Cardiac fibroblast (primary cell): ENCODE measurements around the gene CARMIL1.

ENCODE experiments used
- DNase-seq, 2 donors: peaks; one replicate each; pipeline versions ENCODE4 v3.0.0 to v3.0.0-alpha.2; 2010; ENCODE audit warnings: low read depth in 2 of 2
- H3K4me3 ChIP-seq, 2 donors: replicated peaks in 1 of 2; 1 replicate in 1 of 2; 2 replicates in 1 of 2; pipeline ENCODE4 v1.5.1; 2011; ENCODE audit warnings: low read depth in 2 of 2, low read length in 2 of 2, mild to moderate bottlenecking in 2 of 2, moderate library complexity in 1 of 2
- CTCF ChIP-seq: IDR thresholded peaks from one replicate; pipeline ENCODE4 v1.5.1; 2011; ENCODE audit warnings: low read depth, mild to moderate bottlenecking, low read length, inconsistent platforms

The CARMIL1 gene

GRCh38 chr6:25415701-25416100, 136.5 kb downstream of the CARMIL1 start:
- no peak for DNase-seq
- TF ChIP-seq CTCF = no peak

GRCh38 chr6:25417046-25417605, 138.0 kb downstream of the CARMIL1 start:
- no peak for TF ChIP-seq CTCF
- DNase-seq = no peak
- no peak overlapping the region for H3K4me3 ChIP-seq

More at GRCh38 chr6:25415701-25416100, 136.5 kb downstream of the CARMIL1 start:
- no peak overlapping the region for H3K4me3 ChIP-seq

- TF ChIP-seq CTCF = no peak
- DNase-seq = no peak
- H3K4me3 ChIP-seq = no peak overlapping the region
Observed at GRCh38 chr6:25418454-25419052, 139.4 kb downstream of the CARMIL1 start.

GRCh38 chr6:25419879-25420278, 140.7 kb downstream of the CARMIL1 start:
- no peak for DNase-seq
- H3K4me3 ChIP-seq = no peak overlapping the region
- no peak for TF ChIP-seq CTCF

GRCh38 chr6:25423358-25423757, 144.2 kb downstream of the CARMIL1 start:
- no peak overlapping the region for H3K4me3 ChIP-seq
- no peak for TF ChIP-seq CTCF
- no peak for DNase-seq

GRCh38 chr6:25424303-25424702, 145.1 kb downstream of the CARMIL1 start:
- no peak overlapping the region for H3K4me3 ChIP-seq
- TF ChIP-seq CTCF = no peak
- no peak for DNase-seq

- DNase-seq = no peak
- no peak overlapping the region for H3K4me3 ChIP-seq
- no peak for TF ChIP-seq CTCF
Observed at GRCh38 chr6:25427549-25427948, 148.4 kb downstream of the CARMIL1 start.
